SK-N-SH (cell line): ENCODE data around the gene MPP4.

Experiments used
- EP300 ChIP-seq, 2 experiments: IDR thresholded peaks; 2 replicates each; pipeline versions ENCODE4 v1.4.0 to v1.6.1; 2012; ENCODE audit warnings: borderline replicate concordance in 1 of 2, low read depth in 1 of 2, low read length in 1 of 2
- EZH2phosphoT487 ChIP-seq: fragments of 200-600 bp; sonication (generic); IDR thresholded peaks from 2 replicates; pipeline ENCODE4 v1.6.1; 2017; ENCODE audit warnings: low read depth, mixed run types, mild to moderate bottlenecking, antibody characterized with exemption, moderate library complexity, borderline replicate concordance
- JUND ChIP-seq: IDR thresholded peaks from 2 replicates; pipeline ENCODE4 v1.4.0; 2012
- TF ChIP-seq, protein P1 (sequence below): fragments of 200-600 bp; sonication (generic); IDR thresholded peaks from 2 replicates; pipeline ENCODE4 v1.6.1; 2017; ENCODE audit warnings: antibody characterized with exemption, mild to moderate bottlenecking, moderate library complexity

DNA sequence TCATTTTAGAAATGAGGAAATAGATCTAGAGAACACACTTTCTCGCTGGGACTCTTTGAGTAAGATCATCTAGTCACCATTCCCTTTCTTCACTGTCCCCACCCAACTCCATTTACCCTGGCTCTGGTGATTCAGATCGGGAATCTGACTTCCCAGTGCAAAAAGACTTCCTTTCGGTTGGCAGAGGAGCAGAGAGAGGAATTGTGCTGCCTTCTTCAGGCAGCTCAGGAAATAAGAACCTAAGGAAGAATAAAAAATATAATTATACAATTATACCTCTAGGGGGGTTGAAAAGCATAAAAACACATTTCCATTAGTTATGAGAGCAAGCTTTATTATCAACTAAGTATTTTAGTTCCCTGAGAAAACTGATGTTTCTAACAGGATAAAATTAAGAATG, 9.3 kb upstream of the MPP4 start:
- TF ChIP-seq, protein P1, sequence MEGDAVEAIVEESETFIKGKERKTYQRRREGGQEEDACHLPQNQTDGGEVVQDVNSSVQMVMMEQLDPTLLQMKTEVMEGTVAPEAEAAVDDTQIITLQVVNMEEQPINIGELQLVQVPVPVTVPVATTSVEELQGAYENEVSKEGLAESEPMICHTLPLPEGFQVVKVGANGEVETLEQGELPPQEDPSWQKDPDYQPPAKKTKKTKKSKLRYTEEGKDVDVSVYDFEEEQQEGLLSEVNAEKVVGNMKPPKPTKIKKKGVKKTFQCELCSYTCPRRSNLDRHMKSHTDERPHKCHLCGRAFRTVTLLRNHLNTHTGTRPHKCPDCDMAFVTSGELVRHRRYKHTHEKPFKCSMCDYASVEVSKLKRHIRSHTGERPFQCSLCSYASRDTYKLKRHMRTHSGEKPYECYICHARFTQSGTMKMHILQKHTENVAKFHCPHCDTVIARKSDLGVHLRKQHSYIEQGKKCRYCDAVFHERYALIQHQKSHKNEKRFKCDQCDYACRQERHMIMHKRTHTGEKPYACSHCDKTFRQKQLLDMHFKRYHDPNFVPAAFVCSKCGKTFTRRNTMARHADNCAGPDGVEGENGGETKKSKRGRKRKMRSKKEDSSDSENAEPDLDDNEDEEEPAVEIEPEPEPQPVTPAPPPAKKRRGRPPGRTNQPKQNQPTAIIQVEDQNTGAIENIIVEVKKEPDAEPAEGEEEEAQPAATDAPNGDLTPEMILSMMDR = peak; percentile 61
- TF ChIP-seq EP300 (IDR thresholded peaks at IDR 0.05; ENCODE audit: borderline replicate concordance in 1 of 2, low read depth in 1 of 2, low read length in 1 of 2) (no peak), JUND (no peak), EZH2phosphoT487 (no peak)
